WERI-Rb-1 (cell line): ENCODE measurements around the gene PPP2R3A.
"Not testable (repeated sequence)": the region's sequence is repeated elsewhere in the genome, so short reads cannot be mapped to it uniquely, and the experiment has no call there.

Experiments
- DNase-seq: peaks from one replicate; pipeline ENCODE4 v3.0.0-alpha.2; 2020
- H3K27ac ChIP-seq: fragments of 250-450 bp; sonication (Bioruptor Pico); 2 replicates; pipeline ENCODE4 v1.5.1; 2020; ENCODE audit warnings: mild to moderate bottlenecking, moderate library complexity
- H3K27me3 ChIP-seq: fragments of 250-450 bp; sonication (Bioruptor Pico); 2 replicates; pipeline ENCODE4 v1.5.1; 2021; ENCODE audit warnings: mild to moderate bottlenecking, low read depth, moderate library complexity; ENCODE audit not compliant: insufficient read depth, severe bottlenecking
- H3K36me3 ChIP-seq: fragments of 250-450 bp; sonication (Bioruptor Pico); 2 replicates; pipeline ENCODE4 v1.5.1; 2020; ENCODE audit warnings: mild to moderate bottlenecking, moderate library complexity
- H3K4me3 ChIP-seq: 2 replicates; pipeline ENCODE4 v1.5.1; 2011; ENCODE audit warnings: low read depth, mild to moderate bottlenecking, control low read depth, low read length
- H3K9me3 ChIP-seq: fragments of 250-450 bp; sonication (Bioruptor Pico); 2 replicates; pipeline ENCODE4 v1.5.1; 2021; ENCODE audit warnings: mild to moderate bottlenecking, moderate library complexity; ENCODE audit not compliant: severe bottlenecking
- TF ChIP-seq, protein P1 (sequence below): IDR thresholded peaks from 2 replicates; pipeline ENCODE4 v1.5.1; 2011; ENCODE audit warnings: low read depth, mild to moderate bottlenecking, control low read depth, inconsistent platforms, low read length

Gene PPP2R3A

GRCh38 chr3:136120373-136121348, 155.1 kb downstream of the PPP2R3A start:
- no peak for DNase-seq
- TF ChIP-seq, protein P1, sequence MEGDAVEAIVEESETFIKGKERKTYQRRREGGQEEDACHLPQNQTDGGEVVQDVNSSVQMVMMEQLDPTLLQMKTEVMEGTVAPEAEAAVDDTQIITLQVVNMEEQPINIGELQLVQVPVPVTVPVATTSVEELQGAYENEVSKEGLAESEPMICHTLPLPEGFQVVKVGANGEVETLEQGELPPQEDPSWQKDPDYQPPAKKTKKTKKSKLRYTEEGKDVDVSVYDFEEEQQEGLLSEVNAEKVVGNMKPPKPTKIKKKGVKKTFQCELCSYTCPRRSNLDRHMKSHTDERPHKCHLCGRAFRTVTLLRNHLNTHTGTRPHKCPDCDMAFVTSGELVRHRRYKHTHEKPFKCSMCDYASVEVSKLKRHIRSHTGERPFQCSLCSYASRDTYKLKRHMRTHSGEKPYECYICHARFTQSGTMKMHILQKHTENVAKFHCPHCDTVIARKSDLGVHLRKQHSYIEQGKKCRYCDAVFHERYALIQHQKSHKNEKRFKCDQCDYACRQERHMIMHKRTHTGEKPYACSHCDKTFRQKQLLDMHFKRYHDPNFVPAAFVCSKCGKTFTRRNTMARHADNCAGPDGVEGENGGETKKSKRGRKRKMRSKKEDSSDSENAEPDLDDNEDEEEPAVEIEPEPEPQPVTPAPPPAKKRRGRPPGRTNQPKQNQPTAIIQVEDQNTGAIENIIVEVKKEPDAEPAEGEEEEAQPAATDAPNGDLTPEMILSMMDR, result no peak
- no peak overlapping the region for H3K4me3 ChIP-seq
- no peaks in the 10 kb centered on the region for H3K36me3 ChIP-seq
- H3K27me3 ChIP-seq, result no peaks in the 10 kb centered on the region
- no peaks in the 10 kb centered on the region for H3K9me3 ChIP-seq
- H3K27ac ChIP-seq, result no peak overlapping the region

GRCh38 chr3:136122006-136122405, 156.5 kb downstream of the PPP2R3A start:
- no peaks in the 10 kb centered on the region for H3K36me3 ChIP-seq
- H3K27me3 ChIP-seq, result no peaks in the 10 kb centered on the region
- TF ChIP-seq, protein P1, result no peak
- H3K9me3 ChIP-seq, result no peaks in the 10 kb centered on the region
- no peak overlapping the region for H3K27ac ChIP-seq
- DNase-seq, result no peak
- H3K4me3 ChIP-seq, result no peak overlapping the region

GRCh38 chr3:136131647-136132046, 166.1 kb downstream of the PPP2R3A start:
- not testable (repeated sequence) for H3K27me3 ChIP-seq, H3K27ac ChIP-seq, H3K9me3 ChIP-seq, H3K36me3 ChIP-seq, DNase-seq, H3K4me3 ChIP-seq

- H3K36me3 ChIP-seq, result no peaks in the 10 kb centered on the region
- TF ChIP-seq, protein P1, result no peak
- H3K9me3 ChIP-seq, result peaks cover 7% of the 10 kb centered on the region
- no peak for DNase-seq
- no peak overlapping the region for H3K27ac ChIP-seq
- H3K4me3 ChIP-seq, result no peak overlapping the region
- no peaks in the 10 kb centered on the region for H3K27me3 ChIP-seq
Measured at GRCh38 chr3:136134091-136134490, 168.6 kb downstream of the PPP2R3A start.

DNA sequence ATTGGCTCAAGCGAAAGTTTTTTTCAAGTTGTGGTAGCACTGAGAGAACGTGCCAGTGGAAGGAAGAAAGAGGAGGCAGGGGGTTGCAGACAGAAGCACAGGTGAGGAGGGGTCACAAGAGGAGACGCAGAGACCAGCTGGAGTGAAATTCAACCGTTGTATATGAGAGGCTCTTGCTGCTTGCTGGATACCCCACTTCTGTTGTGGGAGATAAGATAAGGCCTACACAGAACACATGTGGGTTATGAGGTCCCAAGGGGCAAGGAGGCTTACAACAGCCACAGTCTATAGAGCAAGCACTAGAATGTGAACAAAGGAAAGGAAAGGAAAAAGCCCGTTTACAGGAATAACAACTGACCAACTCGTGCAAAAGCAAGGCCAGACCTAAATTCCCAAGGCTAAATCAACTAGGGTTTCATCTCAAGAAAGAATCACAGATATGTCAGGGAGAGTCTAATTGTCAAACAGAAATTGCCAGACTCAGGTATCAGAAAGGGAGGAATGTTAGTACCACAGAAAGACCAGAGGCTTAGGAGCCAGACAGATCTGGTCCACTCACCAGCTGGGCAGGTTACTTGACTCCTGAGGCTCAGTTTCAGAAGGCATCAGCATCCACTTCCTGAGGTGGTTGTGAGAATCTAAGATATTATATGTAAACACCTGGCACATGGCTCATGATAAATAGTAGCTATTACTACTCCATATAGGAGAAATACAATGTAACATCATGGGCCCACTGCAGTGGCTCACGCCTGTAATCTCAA, 169.7 kb downstream of the PPP2R3A start:
- peaks cover 7% of the 10 kb centered on the region for H3K9me3 ChIP-seq

More for the DNA sequence above, 169.7 kb downstream of the PPP2R3A start:
- H3K4me3 ChIP-seq, result no peak overlapping the region
- H3K27me3 ChIP-seq, result no peaks in the 10 kb centered on the region
- TF ChIP-seq, protein P1, result no peak
- no peak for DNase-seq
- H3K36me3 ChIP-seq, result no peaks in the 10 kb centered on the region
- H3K27ac ChIP-seq, result 0 out of 2 replicates have a peak overlapping the region, but pooled peaks have one; percentile 11
